ENCODE results near the gene CLEC4G. TPM values are rescaled to one million over a fixed set of nuclear protein-coding genes. Genes with fewer than 3 reads are reported as not detected.

CLEC4G gene
- total RNA-seq, 1 donor from 2014 or later, result 0.55 TPM

DNA sequence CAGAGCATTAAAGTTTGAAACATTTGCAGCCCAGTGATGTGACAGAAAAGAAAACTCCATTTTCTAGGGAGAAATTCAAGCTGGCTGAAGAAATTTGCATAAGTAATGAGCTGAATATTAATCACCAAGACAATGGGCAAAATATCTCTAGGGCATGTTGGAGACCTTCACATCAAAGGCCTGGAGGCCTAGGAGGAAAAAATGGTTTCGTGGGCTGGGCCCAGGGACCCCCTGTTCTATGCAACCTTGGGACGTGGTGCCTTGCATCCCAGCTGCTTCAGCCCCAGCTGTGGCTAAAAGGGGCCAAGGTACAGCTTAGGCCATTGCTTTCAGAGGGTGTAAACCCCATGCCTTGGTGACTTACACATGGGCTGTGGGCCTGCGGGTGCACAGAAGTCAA, 25.4 kb upstream of the CLEC4G start:
- peaks cover 31% of the 10 kb centered on the region for H3K9me3 Mint-ChIP-seq
- TF ChIP-seq, protein P1, sequence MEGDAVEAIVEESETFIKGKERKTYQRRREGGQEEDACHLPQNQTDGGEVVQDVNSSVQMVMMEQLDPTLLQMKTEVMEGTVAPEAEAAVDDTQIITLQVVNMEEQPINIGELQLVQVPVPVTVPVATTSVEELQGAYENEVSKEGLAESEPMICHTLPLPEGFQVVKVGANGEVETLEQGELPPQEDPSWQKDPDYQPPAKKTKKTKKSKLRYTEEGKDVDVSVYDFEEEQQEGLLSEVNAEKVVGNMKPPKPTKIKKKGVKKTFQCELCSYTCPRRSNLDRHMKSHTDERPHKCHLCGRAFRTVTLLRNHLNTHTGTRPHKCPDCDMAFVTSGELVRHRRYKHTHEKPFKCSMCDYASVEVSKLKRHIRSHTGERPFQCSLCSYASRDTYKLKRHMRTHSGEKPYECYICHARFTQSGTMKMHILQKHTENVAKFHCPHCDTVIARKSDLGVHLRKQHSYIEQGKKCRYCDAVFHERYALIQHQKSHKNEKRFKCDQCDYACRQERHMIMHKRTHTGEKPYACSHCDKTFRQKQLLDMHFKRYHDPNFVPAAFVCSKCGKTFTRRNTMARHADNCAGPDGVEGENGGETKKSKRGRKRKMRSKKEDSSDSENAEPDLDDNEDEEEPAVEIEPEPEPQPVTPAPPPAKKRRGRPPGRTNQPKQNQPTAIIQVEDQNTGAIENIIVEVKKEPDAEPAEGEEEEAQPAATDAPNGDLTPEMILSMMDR (IDR thresholded peaks at IDR 0.05), result no peak
- peaks cover 11% of the 10 kb centered on the region for H3K36me3 Mint-ChIP-seq (ENCODE audit: low read depth)
- H3K27ac Mint-ChIP-seq, result no peak overlapping the region
- H3K4me3 Mint-ChIP-seq, result no peak overlapping the region
- H3K4me1 Mint-ChIP-seq, result peaks cover 12% of the 10 kb centered on the region
- ChIA-PET CTCF (no interaction called here), POLR2A (interaction anchor here (0.6 kb wide), 1 partner anchor 13 kb away, joined by 3 read pairs; no protein-coding TSS in a partner anchor)
- ATAC-seq (ENCODE audit: low read depth), result no peak
- intact Hi-C loops (cut with micrococcal nuclease), result no loop called here
- no peak for DNase-seq
- peaks cover 3% of the 10 kb centered on the region for H3K27me3 Mint-ChIP-seq

DNA sequence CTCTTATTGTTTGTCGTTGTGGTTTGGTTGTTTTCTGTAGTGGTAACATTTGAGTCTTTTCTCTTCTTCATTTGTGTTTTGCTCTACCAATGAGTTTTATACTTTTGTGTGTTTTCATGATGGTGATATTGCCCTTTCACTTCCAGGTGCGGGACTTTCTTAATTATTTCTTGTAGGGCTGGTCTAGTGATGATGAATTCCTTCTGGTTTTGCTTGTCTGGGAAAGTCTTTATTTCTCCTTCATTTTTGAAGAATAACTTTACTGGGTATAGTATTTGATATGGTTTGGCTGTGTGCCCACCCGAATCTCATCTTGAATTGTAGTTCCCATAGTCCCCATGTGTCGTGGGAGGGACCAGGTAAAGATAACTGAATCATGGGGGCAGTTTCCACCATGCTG, 24.3 kb upstream of the CLEC4G start:
- intact Hi-C loops (cut with micrococcal nuclease), result no loop called here
- Mint-ChIP-seq H3K27me3 (no peaks in the 10 kb centered on the region), H3K4me1 (peaks cover 22% of the 10 kb centered on the region), H3K36me3 (ENCODE audit: low read depth) (peaks cover 11% of the 10 kb centered on the region), H3K27ac (no peak overlapping the region), H3K4me3 (no peak overlapping the region), H3K9me3 (peaks cover 32% of the 10 kb centered on the region)
- no peak for DNase-seq
- POLR2A ChIA-PET, result no interaction called here
- CTCF ChIA-PET, result no interaction called here
- no peak for ATAC-seq (ENCODE audit: low read depth)
- TF ChIP-seq, protein P1 (IDR thresholded peaks at IDR 0.05), result no peak

DNA sequence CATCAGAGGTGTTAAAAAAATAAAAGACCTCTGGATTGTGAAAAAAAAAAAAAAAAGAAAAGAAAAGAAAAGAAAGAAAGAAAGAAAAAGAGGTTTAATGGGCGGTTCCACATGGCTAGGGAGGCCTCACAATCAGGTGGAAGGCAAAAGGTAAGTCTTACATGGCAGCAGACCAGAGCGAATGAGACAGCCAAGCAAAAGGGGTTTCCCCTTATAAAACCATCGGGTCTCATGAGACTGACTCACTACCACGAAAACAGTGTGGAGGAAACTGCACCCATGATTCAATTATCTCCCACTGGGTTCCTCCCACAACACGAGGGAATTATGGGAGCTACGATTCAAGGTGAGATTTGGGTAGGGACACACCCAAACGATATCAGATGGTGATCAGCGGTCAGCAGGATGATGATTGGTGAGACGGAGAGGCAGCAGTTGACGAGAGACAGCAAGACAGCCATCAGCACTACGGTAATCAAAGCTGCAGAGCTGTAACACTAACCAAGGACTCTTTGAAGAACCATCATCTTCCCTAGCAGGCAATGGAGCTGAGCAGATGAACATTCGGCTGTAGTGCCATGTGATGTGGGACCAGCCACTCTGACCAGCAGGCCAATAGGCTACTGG, 19.4 kb upstream of the CLEC4G start:
- Mint-ChIP-seq H3K9me3 (peaks cover 23% of the 10 kb centered on the region), H3K4me3 (peak overlapping the region; percentile 52), H3K27me3 (no peaks in the 10 kb centered on the region), H3K36me3 (ENCODE audit: low read depth) (peaks cover 2% of the 10 kb centered on the region), H3K4me1 (peaks cover 54% of the 10 kb centered on the region), H3K27ac (peak overlapping the region; percentile 73)
- DNase-seq, result peak; percentile 47
- ATAC-seq (ENCODE audit: low read depth), result peak; percentile 94
- ChIA-PET POLR2A (interaction anchor here (0.6 to 2.0 kb wide), 19 partner anchors 8 to 573 kb away, joined by 3 to 16 read pairs (median 5); partner anchors contain the start of genes CLEC4G, CLEC4M, FCER2 and TRAPPC5), CTCF (interaction anchor here (1.1 to 2.0 kb wide), 4 partner anchors 49 to 71 kb away, joined by 4 to 8 read pairs (median 4); partner anchors contain the start of gene TRAPPC5)
- intact Hi-C loops (cut with micrococcal nuclease), result loop anchor here (1.0 to 5.0 kb wide), 6 partner anchors 8 to 649 kb away; partner anchors contain the start of gene FCER2
- TF ChIP-seq, protein P1 (IDR thresholded peaks at IDR 0.05), result no peak

DNA sequence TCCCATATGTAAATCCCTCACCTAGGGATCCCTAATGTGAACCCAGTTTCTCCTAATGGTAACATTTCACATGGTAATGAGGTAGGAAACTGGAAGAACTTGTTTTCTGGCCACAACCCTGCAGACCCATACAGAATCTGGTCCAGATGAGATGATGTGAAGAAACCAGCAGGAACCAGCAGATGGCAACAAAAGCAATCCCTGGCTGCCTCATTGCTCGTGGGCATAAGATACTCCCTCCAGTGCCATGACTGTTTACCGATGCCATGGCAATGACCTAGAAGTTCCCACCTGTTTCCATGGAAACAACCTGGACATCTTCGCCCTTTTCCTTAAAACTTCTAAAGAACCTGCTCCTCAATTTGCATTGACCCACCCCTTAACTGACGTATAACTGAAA, 16.8 kb upstream of the CLEC4G start:
- TF ChIP-seq, protein P1 (IDR thresholded peaks at IDR 0.05), result no peak
- no peak overlapping the region for H3K4me3 Mint-ChIP-seq
- H3K27me3 Mint-ChIP-seq, result no peaks in the 10 kb centered on the region
- peaks cover 10% of the 10 kb centered on the region for H3K9me3 Mint-ChIP-seq
- POLR2A ChIA-PET, result interaction anchor here (0.5 to 0.6 kb wide), 2 partner anchors 33 to 432 kb away, joined by 4 to 5 read pairs; no protein-coding TSS in a partner anchor
- H3K36me3 Mint-ChIP-seq (ENCODE audit: low read depth), result no peaks in the 10 kb centered on the region
- H3K4me1 Mint-ChIP-seq, result peaks cover 70% of the 10 kb centered on the region
- intact Hi-C loops (cut with micrococcal nuclease), result no loop called here
- no peak overlapping the region for H3K27ac Mint-ChIP-seq
- CTCF ChIA-PET, result interaction anchor here (0.7 kb wide), 1 partner anchor 53 kb away, joined by 3 read pairs; no protein-coding TSS in a partner anchor
- ATAC-seq (ENCODE audit: low read depth), result no peak
- DNase-seq, result no peak

DNA sequence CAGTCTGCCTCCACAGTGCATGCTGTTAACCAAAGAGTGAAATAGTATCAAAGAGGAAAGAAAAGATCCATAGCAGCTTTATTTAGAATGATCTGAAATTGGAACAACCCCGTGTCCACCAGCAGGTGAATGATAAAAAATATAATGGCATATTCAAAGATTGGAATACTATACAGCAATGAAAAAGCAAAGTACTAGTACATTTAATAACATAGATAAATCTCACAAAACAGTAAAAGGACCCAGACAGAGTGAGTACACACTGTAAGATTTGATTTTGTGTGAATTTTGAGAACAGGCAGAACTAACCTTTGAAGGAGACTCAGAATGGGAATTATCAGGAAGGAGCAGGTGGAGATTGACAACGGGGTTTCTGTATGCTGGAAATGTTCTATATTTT, 16.3 kb upstream of the CLEC4G start:
- ChIA-PET CTCF (no interaction called here), POLR2A (interaction anchor here (1.1 to 1.6 kb wide), 2 partner anchors 46 to 67 kb away, joined by 5 to 7 read pairs; partner anchors contain the start of genes FCER2 and TRAPPC5)
- peaks cover 72% of the 10 kb centered on the region for H3K4me1 Mint-ChIP-seq
- H3K4me3 Mint-ChIP-seq, result no peak overlapping the region
- intact Hi-C loops (cut with micrococcal nuclease), result no loop called here
- DNase-seq (no peak), ATAC-seq (ENCODE audit: low read depth) (no peak)
- no peaks in the 10 kb centered on the region for H3K27me3 Mint-ChIP-seq
- H3K9me3 Mint-ChIP-seq, result peaks cover 6% of the 10 kb centered on the region
- H3K36me3 Mint-ChIP-seq (ENCODE audit: low read depth), result no peaks in the 10 kb centered on the region
- TF ChIP-seq, protein P1 (IDR thresholded peaks at IDR 0.05), result no peak
- no peak overlapping the region for H3K27ac Mint-ChIP-seq

Measured in activated B cell treated with CpG ODN at 0.5 μM for 24 hours (primary cell).